Endothelial cell of umbilical vein (primary cell): ENCODE data around the gene UBASH3A. TPM values are rescaled to one million over a fixed set of nuclear protein-coding genes. Genes with fewer than 3 reads are reported as not detected.

Experiments
- BruUV-seq: library from RNA; stranded (reverse); fragments of 400-500 nt; replicated peaks from 2 replicates; lab custom pipeline; 2021; lab: Mats Ljungman, UMichigan
- CTCF ChIA-PET: fragments of 300-600, 350-600 bp; sonication (Branson Sonifier 250); formaldehyde crosslinking; loops from one replicate; lab custom pipeline; 2021; ENCODE audit warnings: antibody characterized with exemption, inconsistent platforms; lab: Charles Lee
- POLR2A ChIA-PET: fragments of 300-600, 350-600 bp; sonication (Branson Sonifier 250); formaldehyde crosslinking; loops from one replicate; lab custom pipeline; 2021; ENCODE audit warnings: antibody characterized with exemption, inconsistent platforms; lab: Charles Lee
- DNase-seq: peaks from one replicate; pipeline ENCODE4 v3.0.0-alpha.2; 2011; ENCODE audit warnings: low read depth, low spot score
- FAIRE-seq: peaks from 2 replicates; lab custom pipeline; 2011; peaks lifted over from hg19 to GRCh38; lab: Jason Lieb, UNC
- H2AFZ ChIP-seq: 2 replicates; pipeline ENCODE4 v1.6.0; 2012; ENCODE audit warnings: low read depth, low read length, control low read depth, inconsistent platforms
- H3K27ac ChIP-seq: 2 replicates; pipeline ENCODE4 v1.5.1; 2011; ENCODE audit warnings: low read depth, mild to moderate bottlenecking, control low read depth, low read length, moderate library complexity; ENCODE audit not compliant: insufficient read depth
- H3K27me3 ChIP-seq, 2 experiments: 2 replicates each; pipeline versions ENCODE4 v1.6.0 to v1.6.1; 2011; ENCODE audit warnings: low read length in 2 of 2, mixed read lengths in 1 of 2; ENCODE audit not compliant: control insufficient read depth in 2 of 2, insufficient read depth in 2 of 2
- H3K36me3 ChIP-seq, 2 experiments: 2 replicates in 1 of 2; 3 replicates in 1 of 2; pipeline ENCODE4 v1.5.1; 2011; ENCODE audit warnings: low read length in 2 of 2, mild to moderate bottlenecking in 1 of 2, moderate library complexity in 1 of 2; ENCODE audit not compliant: control insufficient read depth in 2 of 2, insufficient read depth in 2 of 2; ENCODE audit errors: extremely low read depth in 1 of 2
- H3K4me1 ChIP-seq: 3 replicates; pipeline ENCODE4 v1.5.1; 2011; ENCODE audit warnings: mild to moderate bottlenecking, low read length; ENCODE audit not compliant: control insufficient read depth, insufficient read depth; ENCODE audit errors: extremely low read depth
- H3K4me2 ChIP-seq: 2 replicates; pipeline ENCODE4 v1.6.1; 2011; ENCODE audit warnings: low read length, control low read depth, mixed read lengths; ENCODE audit not compliant: insufficient read depth
- H3K4me3 ChIP-seq, 3 experiments: fragments of 200-600 bp in 1 of 3; sonication (generic), shearing (Covaris generic) in 1 of 3; replicated peaks in 1 of 3; 2 replicates each; pipeline ENCODE4 v1.5.1; 2011 to 2016; ENCODE audit warnings: control low read depth in 3 of 3, low read length in 3 of 3, mild to moderate bottlenecking in 2 of 3, inconsistent platforms in 1 of 3, low read depth in 1 of 3, moderate library complexity in 1 of 3; ENCODE audit not compliant: insufficient read depth in 1 of 3
- H3K79me2 ChIP-seq: 2 replicates; pipeline ENCODE4 v1.6.0; 2012; ENCODE audit warnings: low read length, inconsistent platforms; ENCODE audit not compliant: control insufficient read depth, insufficient read depth
- H3K9ac ChIP-seq: replicated peaks from 2 replicates; pipeline ENCODE3; 2011; ENCODE audit warnings: low read length, control low read depth; ENCODE audit not compliant: insufficient read depth; ENCODE audit errors: extremely low read depth
- H3K9me1 ChIP-seq: replicated peaks from 3 replicates; pipeline ENCODE4 v1.6.0; 2011; ENCODE audit warnings: mild to moderate bottlenecking, low read length; ENCODE audit not compliant: control insufficient read depth, insufficient read depth; ENCODE audit errors: extremely low read depth
- H3K9me3 ChIP-seq: replicated peaks from 2 replicates; pipeline ENCODE4 v1.5.1; 2012; ENCODE audit warnings: low read length, inconsistent platforms; ENCODE audit not compliant: control insufficient read depth, insufficient read depth
- H4K20me1 ChIP-seq: replicated peaks from 2 replicates; pipeline ENCODE3; 2011; ENCODE audit warnings: mild to moderate bottlenecking, low read length; ENCODE audit not compliant: control insufficient read depth, insufficient read depth; ENCODE audit errors: extremely low read depth
- CTCF ChIP-seq, 2 donors: IDR thresholded peaks; 1 replicate in 1 of 2; 2 replicates in 1 of 2; pipeline ENCODE4 v1.5.1; 2011; ENCODE audit warnings: low read length in 2 of 2, mild to moderate bottlenecking in 2 of 2, moderate library complexity in 2 of 2, control low read depth in 1 of 2, inconsistent platforms in 1 of 2, low read depth in 1 of 2; ENCODE audit not compliant: insufficient read depth in 1 of 2; ENCODE audit errors: extremely low read depth in 1 of 2
- EZH2 ChIP-seq: IDR thresholded peaks from 2 replicates; pipeline ENCODE4 v1.6.1; 2012; ENCODE audit warnings: borderline replicate concordance, low read depth, mild to moderate bottlenecking, moderate library complexity, low read length, inconsistent platforms; ENCODE audit not compliant: severe bottlenecking
- FOS ChIP-seq: IDR thresholded peaks from 2 replicates; pipeline ENCODE4 v1.6.1; 2011; ENCODE audit warnings: mild to moderate bottlenecking, low read length, moderate library complexity, borderline replicate concordance; ENCODE audit not compliant: insufficient read depth
- GATA2 ChIP-seq: IDR thresholded peaks from 2 replicates; pipeline ENCODE4 v1.7.0; 2011; ENCODE audit warnings: low read depth, mild to moderate bottlenecking, moderate library complexity, mixed read lengths, low read length; ENCODE audit not compliant: insufficient read length, insufficient read depth
- JUN ChIP-seq: IDR thresholded peaks from 2 replicates; pipeline ENCODE4 v1.6.1; 2011; ENCODE audit warnings: borderline replicate concordance, low read depth; ENCODE audit not compliant: insufficient read length, insufficient read depth
- MAX ChIP-seq: IDR thresholded peaks from 2 replicates; pipeline ENCODE4 v1.6.1; 2011; ENCODE audit not compliant: insufficient read depth, insufficient read length
- MYC ChIP-seq: IDR thresholded peaks from one replicate; pipeline ENCODE4 v1.6.1; 2011; ENCODE audit warnings: mild to moderate bottlenecking, low read depth, low read length
- POLR2A ChIP-seq: IDR thresholded peaks from 2 replicates; pipeline ENCODE4 v1.6.1; 2012; ENCODE audit warnings: low read depth, mild to moderate bottlenecking, control low read depth, low read length
- POLR2AphosphoS5 ChIP-seq: IDR thresholded peaks from 2 replicates; pipeline ENCODE4 v1.6.1; 2012; ENCODE audit warnings: low read depth, mild to moderate bottlenecking, control low read depth, low read length, moderate library complexity; ENCODE audit not compliant: insufficient read depth
- dilution Hi-C: fragments of 300-500 bp; cut with MboI; formaldehyde crosslinking; loops from one replicate; pipeline ENCODE4 v1.15.0; 2019; ENCODE audit warnings: low sequenced_read_pairs; ENCODE audit not compliant: extremely low pct_ligation_motif_present
- intact Hi-C: fragments of 100-400 bp; cut with micrococcal nuclease; formaldehyde crosslinking; loops from one replicate; pipeline ENCODE4 v1.10.0; 2022
- polyA plus RNA-seq, 4 experiments: library from polyadenylated mRNA; depleted of rRNA in 3 of 4; stranded (reverse) in 3 of 4; unstranded in 1 of 4; fragments of >200 nt; gene quantifications; 2 replicates each; pipeline versions ENCODE4 v1.2.1 to v1.2.3, GENCODE V29; 2011 to 2012; ENCODE audit warnings: missing spikeins in 1 of 4
- total RNA-seq: library from RNA; stranded (reverse); gene quantifications from 2 replicates; pipeline ENCODE4 v1.2.3, GENCODE V29; 2021

UBASH3A gene
- total and polyA plus RNA-seq, 2 donors (not counting 3 experiments of a cell fraction or from before 2014, with no cell fraction given) = not detected

GRCh38 chr21:42375506-42375905 is 28.2 kb upstream of the UBASH3A start:
- no peak for DNase-seq
- no peaks in the 10 kb centered on the region for H3K27me3 ChIP-seq
- no peak overlapping the region for H3K27ac ChIP-seq
- FAIRE-seq = no peak
- no peak overlapping the region for H3K9ac ChIP-seq
- no peaks in the 10 kb centered on the region for H3K9me3 ChIP-seq
- CTCF ChIA-PET = interaction anchor here (1.0 kb wide), 2 partner anchors 14 to 64 kb away, joined by 3 read pairs; no protein-coding TSS in a partner anchor
- no peak overlapping the region for H2AFZ ChIP-seq
- intact Hi-C loops = no loop called here
- no peak overlapping the region for H3K4me2 ChIP-seq
- no peaks in the 10 kb centered on the region for H3K36me3 ChIP-seq
- H3K9me1 ChIP-seq = no peaks in the 10 kb centered on the region
- no TSS peak for BruUV-seq
- no peak for TF ChIP-seq GATA2
- TF ChIP-seq JUN = no peak
- TF ChIP-seq POLR2AphosphoS5 = no peak
- TF ChIP-seq MAX = no peak
- TF ChIP-seq FOS = no peak
- no peak for TF ChIP-seq EZH2
- TF ChIP-seq POLR2A = no peak
- TF ChIP-seq CTCF (IDR thresholded peaks at IDR 0.05; ENCODE audit: extremely low read depth in 1 of 2, insufficient read depth in 1 of 2, low read depth in 1 of 2, low read length in 2 of 2) = no peak
- no peak for TF ChIP-seq MYC
- H3K4me1 ChIP-seq = no peaks in the 10 kb centered on the region
- POLR2A ChIA-PET = no interaction called here
- H4K20me1 ChIP-seq = no peaks in the 10 kb centered on the region
- H3K4me3 ChIP-seq = no peak overlapping the region
- dilution Hi-C loops = no loop called here
- no peaks in the 10 kb centered on the region for H3K79me2 ChIP-seq
